ENCODE results near the gene APOBEC3C.

DNA sequence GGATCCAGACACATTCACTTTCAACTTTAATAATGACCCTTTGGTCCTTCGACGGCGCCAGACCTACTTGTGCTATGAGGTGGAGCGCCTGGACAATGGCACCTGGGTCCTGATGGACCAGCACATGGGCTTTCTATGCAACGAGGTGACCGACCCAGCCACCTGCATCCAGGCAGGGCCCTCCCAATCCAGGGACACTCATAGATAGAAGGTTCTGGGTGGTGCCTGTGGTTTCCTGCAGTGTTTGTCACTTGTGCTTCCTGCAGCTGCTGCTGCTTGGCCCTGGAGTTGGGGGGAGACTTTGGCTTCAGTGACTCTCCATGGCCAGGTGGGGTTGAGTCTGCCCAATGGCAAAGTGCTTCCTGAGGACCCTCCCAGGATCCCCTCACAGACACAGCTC lies 24.6 kb upstream of the APOBEC3C start:
- TF ChIP-seq CTCF (conservative IDR thresholded peaks at IDR 0.05 in 1 of 2, IDR thresholded peaks at IDR 0.05 in 1 of 2; ENCODE audit: low read depth in 1 of 2, low read length in 2 of 2) (no peak), EZH2 (IDR thresholded peaks at IDR 0.05; ENCODE audit: low read length, missing control alignments) (no peak)
